ENCODE data around the gene DAPL1. TPM values are rescaled to one million over a fixed set of nuclear protein-coding genes. Genes with fewer than 3 reads are reported as not detected.

The DAPL1 gene
- polyA plus RNA-seq, 3 donors: not detected

GRCh38 chr2:158830201-158830600, 35.1 kb downstream of the DAPL1 start:
- Histone ChIP-seq H3K27me3 (ENCODE audit: control insufficient read depth in 2 of 2, insufficient read depth in 2 of 2, low read length in 2 of 2) (no peaks in the 10 kb centered on the region), H4K20me1 (ENCODE audit: insufficient read depth, low read length) (no peaks in the 10 kb centered on the region), H3K27ac (ENCODE audit: low read depth in 1 of 2, low read length in 2 of 2) (no peak overlapping the region), H3K4me1 (ENCODE audit: control insufficient read depth in 1 of 2, insufficient read depth in 2 of 2, low read length in 2 of 2) (no peaks in the 10 kb centered on the region), H3K79me2 (ENCODE audit: insufficient read depth, low read length) (no peaks in the 10 kb centered on the region), H3K4me3 (replicated peaks in 1 of 3; ENCODE audit: low read depth in 2 of 3, low read length in 3 of 3) (no peak overlapping the region), H3K4me2 (replicated peaks; ENCODE audit: extremely low read depth, low read length, poor library complexity, severe bottlenecking) (no peak overlapping the region), H3K9me3 (replicated peaks in 1 of 2; ENCODE audit: control insufficient read depth in 1 of 2, insufficient read depth in 1 of 2, low read length in 2 of 2) (no peaks in the 10 kb centered on the region), H3K36me3 (replicated peaks in 1 of 2; ENCODE audit: control insufficient read depth in 1 of 2, insufficient read depth in 2 of 2, low read length in 2 of 2) (no peaks in the 10 kb centered on the region), H3K9ac (ENCODE audit: insufficient read depth, low read length, poor library complexity, severe bottlenecking) (no peak overlapping the region), H2AFZ (ENCODE audit: insufficient read depth, low read depth, low read length, poor library complexity, severe bottlenecking) (no peak overlapping the region)
- no peak overlapping the region for H3K4me3 Mint-ChIP-seq
- H3K27me3 Mint-ChIP-seq (ENCODE audit: low read depth in 3 of 3): peaks cover 0 to 1% (median 0%) of the 10 kb centered on the region in 3 donors
- TF ChIP-seq CTCF (IDR thresholded peaks at IDR 0.05): no peak
- WGBS (ENCODE audit: insufficient coverage): 89% methylated on average over 4 of the region's 4 CpGs
- intact Hi-C loops (cut with micrococcal nuclease): no loop called here
- no peak overlapping the region for H3K27ac Mint-ChIP-seq
- peaks cover 0 to 2% (median 0%) of the 10 kb centered on the region in 7 donors for H3K9me3 Mint-ChIP-seq
- no peaks in the 10 kb centered on the region for H3K4me1 Mint-ChIP-seq
- H3K36me3 Mint-ChIP-seq: no peaks in the 10 kb centered on the region
- DNase-seq: no peak

GRCh38 chr2:158835431-158835830, 40.3 kb downstream of the DAPL1 start:
- H3K79me2 ChIP-seq (ENCODE audit: insufficient read depth, low read length): no peaks in the 10 kb centered on the region

More at GRCh38 chr2:158835431-158835830, 40.3 kb downstream of the DAPL1 start:
- Histone ChIP-seq H2AFZ (ENCODE audit: insufficient read depth, low read depth, low read length, poor library complexity, severe bottlenecking) (no peak overlapping the region), H3K4me3 (replicated peaks in 1 of 3; ENCODE audit: low read depth in 2 of 3, low read length in 3 of 3) (no peak overlapping the region), H4K20me1 (ENCODE audit: insufficient read depth, low read length) (no peaks in the 10 kb centered on the region), H3K4me2 (replicated peaks; ENCODE audit: extremely low read depth, low read length, poor library complexity, severe bottlenecking) (no peak overlapping the region), H3K27ac (ENCODE audit: low read depth in 1 of 2, low read length in 2 of 2) (no peak overlapping the region), H3K27me3 (ENCODE audit: control insufficient read depth in 2 of 2, insufficient read depth in 2 of 2, low read length in 2 of 2) (no peaks in the 10 kb centered on the region), H3K9ac (ENCODE audit: insufficient read depth, low read length, poor library complexity, severe bottlenecking) (no peak overlapping the region), H3K4me1 (ENCODE audit: control insufficient read depth in 1 of 2, insufficient read depth in 2 of 2, low read length in 2 of 2) (no peaks in the 10 kb centered on the region), H3K9me3 (replicated peaks in 1 of 2; ENCODE audit: control insufficient read depth in 1 of 2, insufficient read depth in 1 of 2, low read length in 2 of 2) (no peaks in the 10 kb centered on the region), H3K36me3 (replicated peaks in 1 of 2; ENCODE audit: control insufficient read depth in 1 of 2, insufficient read depth in 2 of 2, low read length in 2 of 2) (no peaks in the 10 kb centered on the region)
- no peak for TF ChIP-seq CTCF (IDR thresholded peaks at IDR 0.05)
- intact Hi-C loops (cut with micrococcal nuclease): no loop called here
- no peaks in the 10 kb centered on the region for H3K9me3 Mint-ChIP-seq
- no peaks in the 10 kb centered on the region for H3K4me1 Mint-ChIP-seq
- H3K27ac Mint-ChIP-seq: peak overlapping the region in 1 of 7 donors; percentile 15
- no peaks in the 10 kb centered on the region for H3K36me3 Mint-ChIP-seq
- WGBS (ENCODE audit: insufficient coverage): 94% methylated on average over 3 of the region's 3 CpGs
- H3K27me3 Mint-ChIP-seq (ENCODE audit: low read depth in 3 of 3): peaks cover 0 to 5% (median 3%) of the 10 kb centered on the region in 3 donors
- H3K4me3 Mint-ChIP-seq: no peak overlapping the region
- DNase-seq: no peak

Measured in CD14-positive monocyte (primary cell).